ENCODE measurements around the gene TMC7.

DNA sequence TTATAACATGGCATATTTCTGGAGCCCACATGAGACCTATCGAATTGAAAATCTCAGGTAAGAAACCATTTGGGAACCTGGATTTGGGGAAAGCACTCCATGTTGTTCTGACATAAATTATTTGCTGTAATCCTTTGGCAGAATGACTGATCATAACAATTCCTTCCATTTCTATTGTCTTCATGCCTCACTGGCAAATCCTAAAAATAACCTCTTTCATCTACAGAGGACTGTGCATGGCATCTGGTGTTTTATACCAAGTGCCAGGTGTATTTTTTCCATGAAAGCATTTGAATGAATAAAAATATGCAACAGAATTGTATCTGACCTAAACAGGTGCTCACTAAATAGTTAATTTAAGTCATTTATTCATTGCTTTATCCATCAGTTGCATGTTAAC, 50.0 kb downstream of the TMC7 start:
- no peak for TF ChIP-seq POLR2A (IDR thresholded peaks at IDR 0.05)
- TF ChIP-seq, protein P1, sequence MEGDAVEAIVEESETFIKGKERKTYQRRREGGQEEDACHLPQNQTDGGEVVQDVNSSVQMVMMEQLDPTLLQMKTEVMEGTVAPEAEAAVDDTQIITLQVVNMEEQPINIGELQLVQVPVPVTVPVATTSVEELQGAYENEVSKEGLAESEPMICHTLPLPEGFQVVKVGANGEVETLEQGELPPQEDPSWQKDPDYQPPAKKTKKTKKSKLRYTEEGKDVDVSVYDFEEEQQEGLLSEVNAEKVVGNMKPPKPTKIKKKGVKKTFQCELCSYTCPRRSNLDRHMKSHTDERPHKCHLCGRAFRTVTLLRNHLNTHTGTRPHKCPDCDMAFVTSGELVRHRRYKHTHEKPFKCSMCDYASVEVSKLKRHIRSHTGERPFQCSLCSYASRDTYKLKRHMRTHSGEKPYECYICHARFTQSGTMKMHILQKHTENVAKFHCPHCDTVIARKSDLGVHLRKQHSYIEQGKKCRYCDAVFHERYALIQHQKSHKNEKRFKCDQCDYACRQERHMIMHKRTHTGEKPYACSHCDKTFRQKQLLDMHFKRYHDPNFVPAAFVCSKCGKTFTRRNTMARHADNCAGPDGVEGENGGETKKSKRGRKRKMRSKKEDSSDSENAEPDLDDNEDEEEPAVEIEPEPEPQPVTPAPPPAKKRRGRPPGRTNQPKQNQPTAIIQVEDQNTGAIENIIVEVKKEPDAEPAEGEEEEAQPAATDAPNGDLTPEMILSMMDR (IDR thresholded peaks at IDR 0.05) = no peak
- TF ChIP-seq POLR2AphosphoS5 (IDR thresholded peaks at IDR 0.05) = no peak

Measured in breast epithelium (tissue), 3 donors.